ENCODE results near the gene LARP4B. TPM values are rescaled to one million over a fixed set of nuclear protein-coding genes. Genes with fewer than 3 reads are reported as not detected.
A peak's percentile ranks its signal among the peaks of the same experiment; 100 is the strongest.

The LARP4B gene
- polyA plus RNA-seq, 1 donor from 2014 or later: 14.2 TPM

- Histone ChIP-seq H3K27me3 (ENCODE audit: insufficient read depth, low read depth, low read length) (no peaks in the 10 kb centered on the region), H3K4me3 (ENCODE audit: low read length) (no peak overlapping the region), H3K9me3 (ENCODE audit: low read length) (no peaks in the 10 kb centered on the region), H3F3A (ENCODE audit: insufficient read depth, low read length, poor library complexity, severe bottlenecking) (peaks cover 4% of the 10 kb centered on the region), H3K4me2 (ENCODE audit: low read length) (no peak overlapping the region), H3K9me2 (ENCODE audit: insufficient read depth, low read length) (no peaks in the 10 kb centered on the region), H3K27ac (ENCODE audit: low read length) (no peak overlapping the region), H2AFZ (ENCODE audit: low read depth, low read length) (no peak overlapping the region), H3K9ac (ENCODE audit: low read length) (no peak overlapping the region), H3K79me2 (replicated peaks; ENCODE audit: insufficient read depth, low read length) (peaks cover 30% of the 10 kb centered on the region), H3K36me3 (ENCODE audit: insufficient read depth, low read length) (no peaks in the 10 kb centered on the region), H4K20me1 (ENCODE audit: insufficient read depth) (peaks cover 7% of the 10 kb centered on the region)
- no peak for TF ChIP-seq POLR2AphosphoS5 (IDR thresholded peaks at IDR 0.05)
- TF ChIP-seq MXI1 (conservative IDR thresholded peaks at IDR 0.05; ENCODE audit: poor library complexity, severe bottlenecking): no peak
- no peak for TF ChIP-seq EZH2 (IDR thresholded peaks at IDR 0.05; ENCODE audit: borderline replicate concordance, insufficient read depth, low read length, poor library complexity, severe bottlenecking)
- TF ChIP-seq TAF1 (IDR thresholded peaks at IDR 0.05; ENCODE audit: low read depth): no peak
- no peak for TF ChIP-seq SMC3 (conservative IDR thresholded peaks at IDR 0.05; ENCODE audit: poor library complexity)
- TF ChIP-seq EP300 (conservative IDR thresholded peaks at IDR 0.05; ENCODE audit: poor library complexity, severe bottlenecking): no peak
- no peak for TF ChIP-seq RAD21 (conservative IDR thresholded peaks at IDR 0.05)
- TF ChIP-seq CTCF (IDR thresholded peaks at IDR 0.05; ENCODE audit: poor library complexity, severe bottlenecking): no peak
Measured at GRCh38 chr10:932589-932988, 1.1 kb upstream of the LARP4B start.

GRCh38 chr10:930625-931325 is 730 bp downstream of the LARP4B start:
- no peaks in the 10 kb centered on the region for H3K9me2 ChIP-seq (ENCODE audit: insufficient read depth, low read length)
- H3K27ac ChIP-seq (ENCODE audit: low read length): peak overlapping the region; percentile 76
- peaks cover 4% of the 10 kb centered on the region for H3F3A ChIP-seq (ENCODE audit: insufficient read depth, low read length, poor library complexity, severe bottlenecking)
- H3K4me2 ChIP-seq (ENCODE audit: low read length): peak overlapping the region; percentile 98
- H3K9me3 ChIP-seq (ENCODE audit: low read length): no peaks in the 10 kb centered on the region
- TF ChIP-seq RAD21 (conservative IDR thresholded peaks at IDR 0.05) (peak; percentile 23), EZH2 (IDR thresholded peaks at IDR 0.05; ENCODE audit: borderline replicate concordance, insufficient read depth, low read length, poor library complexity, severe bottlenecking) (no peak), TAF1 (IDR thresholded peaks at IDR 0.05; ENCODE audit: low read depth) (no peak), EP300 (conservative IDR thresholded peaks at IDR 0.05; ENCODE audit: poor library complexity, severe bottlenecking) (no peak), POLR2AphosphoS5 (IDR thresholded peaks at IDR 0.05) (no peak), MXI1 (conservative IDR thresholded peaks at IDR 0.05; ENCODE audit: poor library complexity, severe bottlenecking) (no peak), REST (IDR thresholded peaks at IDR 0.05; ENCODE audit: borderline replicate concordance) (no peak), CTCF (IDR thresholded peaks at IDR 0.05; ENCODE audit: poor library complexity, severe bottlenecking) (peak; percentile 24), SMC3 (conservative IDR thresholded peaks at IDR 0.05; ENCODE audit: poor library complexity) (peak; percentile 21)
- H3K4me3 ChIP-seq (ENCODE audit: low read length): peak overlapping the region; percentile 81
- H3K79me2 ChIP-seq (replicated peaks; ENCODE audit: insufficient read depth, low read length): peaks cover 48% of the 10 kb centered on the region
- H2AFZ ChIP-seq (ENCODE audit: low read depth, low read length): no peak overlapping the region
- H3K27me3 ChIP-seq (ENCODE audit: insufficient read depth, low read depth, low read length): no peaks in the 10 kb centered on the region
- peak overlapping the region; percentile 82 for H3K9ac ChIP-seq (ENCODE audit: low read length)
- H4K20me1 ChIP-seq (ENCODE audit: insufficient read depth): peaks cover 11% of the 10 kb centered on the region
- H3K36me3 ChIP-seq (ENCODE audit: insufficient read depth, low read length): no peaks in the 10 kb centered on the region
